NOMO-1 treated with DMSO at 0.1 percent for 48 hours (cell line): ENCODE results near the gene FAM187B.
"Not testable (repeated sequence)": the region's sequence is repeated elsewhere in the genome, so short reads cannot be mapped to it uniquely, and the experiment has no call there.

ENCODE experiments used
- DNase-seq: peaks from one replicate; lab custom pipeline; 2025; ENCODE audit not compliant: unreplicated experiment; lab: John Stamatoyannopoulos, UW

The FAM187B gene

GRCh38 chr19:35262101-35262761, 33.7 kb upstream of the FAM187B start:
- no peak for DNase-seq

GRCh38 chr19:35261356-35262100, 33.0 kb upstream of the FAM187B start:
- no peak for DNase-seq

- no peak for DNase-seq
Observed at GRCh38 chr19:35260694-35261304, 32.3 kb upstream of the FAM187B start.

- no peak for DNase-seq
Observed at GRCh38 chr19:35257113-35257461, 28.5 kb upstream of the FAM187B start.

- DNase-seq, result no peak
Observed at GRCh38 chr19:35256566-35256965, 28.0 kb upstream of the FAM187B start.

- no peak for DNase-seq
Observed at GRCh38 chr19:35254341-35255297, 26.1 kb upstream of the FAM187B start.

- DNase-seq, result no peak
Observed at GRCh38 chr19:35253316-35254286, 25.1 kb upstream of the FAM187B start.

GRCh38 chr19:35251456-35251855, 22.9 kb upstream of the FAM187B start:
- no peak for DNase-seq

- DNase-seq, result no peak
Observed at GRCh38 chr19:35249848-35250711, 21.5 kb upstream of the FAM187B start.

- no peak for DNase-seq
Observed at GRCh38 chr19:35249146-35249847, 20.8 kb upstream of the FAM187B start.

GRCh38 chr19:35248310-35249145, 20.0 kb upstream of the FAM187B start, which contains the start of gene LSR:
Gene LSR, plus strand, starts transcription at chr19:35249002. Its CDS starts 21 bp downstream, at chr19:35249023.
- DNase-seq, result no peak

DNA sequence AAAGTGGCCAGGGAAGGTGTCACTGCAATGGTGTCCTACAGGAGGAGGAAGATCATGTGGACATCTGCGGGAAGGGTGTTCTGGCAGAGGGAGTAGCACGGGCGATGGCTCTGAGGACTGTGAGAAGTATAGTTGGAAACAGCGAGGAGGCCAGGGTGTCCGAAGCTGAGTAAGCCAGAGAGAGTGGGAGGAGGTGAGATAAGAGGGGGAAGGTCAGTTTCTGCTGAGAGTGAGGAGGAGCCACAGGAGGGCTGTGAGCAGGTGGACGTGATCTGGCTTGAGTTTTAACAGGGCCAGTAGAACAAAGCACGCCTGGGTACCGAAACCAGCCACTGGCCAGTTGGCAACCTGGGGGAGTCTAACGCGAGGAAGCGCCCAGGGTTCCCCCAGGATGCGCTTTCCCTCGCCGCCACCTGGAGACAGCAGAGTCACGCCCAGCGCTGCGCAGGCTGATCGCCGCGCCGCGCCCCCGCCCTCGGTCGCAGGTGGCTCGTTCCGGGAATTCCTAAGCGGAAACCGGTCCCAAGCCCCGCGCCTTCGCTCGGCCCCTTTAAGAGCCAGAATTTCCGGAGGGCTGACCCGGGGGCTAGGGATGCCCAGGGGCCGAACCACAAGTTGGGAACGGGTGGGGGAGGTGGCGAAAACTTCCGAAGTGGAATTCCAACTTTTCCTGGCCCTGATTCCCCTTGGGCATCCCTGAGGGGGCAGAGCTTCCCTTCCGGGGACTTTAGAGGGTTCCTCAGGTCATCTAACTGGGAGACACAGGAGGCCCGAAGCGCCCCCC, 19.2 kb upstream of the FAM187B start:
- no peak for DNase-seq

DNA sequence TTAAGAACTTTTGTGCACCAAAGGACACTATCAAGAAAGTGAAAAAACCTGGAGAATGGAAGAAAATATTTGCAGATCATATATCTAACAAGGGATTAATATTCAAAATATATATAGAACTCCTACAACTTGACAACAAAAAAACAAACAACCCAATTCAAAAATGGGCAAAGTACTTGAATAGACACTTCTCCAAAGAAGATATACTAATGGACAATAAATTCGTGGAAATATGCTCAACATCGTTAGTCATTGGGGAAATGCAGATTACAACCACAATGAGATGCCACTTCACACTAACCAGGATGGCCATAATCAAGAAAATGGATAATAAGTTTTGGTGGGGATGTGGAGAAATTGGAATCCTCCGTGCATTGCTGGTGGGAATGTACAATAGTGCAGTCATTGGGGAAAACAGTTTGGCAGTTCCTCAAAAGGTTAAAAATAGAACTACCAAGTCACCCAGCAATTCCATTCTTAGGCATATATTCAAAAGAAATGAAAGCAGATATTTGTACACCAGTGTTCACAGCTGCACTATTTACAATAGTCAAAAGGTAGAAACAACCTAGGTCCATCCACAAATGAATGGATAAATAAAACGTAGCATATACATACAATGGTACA, 18.0 kb upstream of the FAM187B start:
- no peak for DNase-seq

GRCh38 chr19:35241417-35241816, 12.9 kb upstream of the FAM187B start:
- no peak for DNase-seq

- peak; percentile 81 for DNase-seq
Observed at GRCh38 chr19:35240327-35240726, 11.8 kb upstream of the FAM187B start.

- DNase-seq, result not testable (repeated sequence)
Observed at GRCh38 chr19:35239597-35239996, 11.1 kb upstream of the FAM187B start.
